ENCODE measurements around the gene KLF12.

DNA sequence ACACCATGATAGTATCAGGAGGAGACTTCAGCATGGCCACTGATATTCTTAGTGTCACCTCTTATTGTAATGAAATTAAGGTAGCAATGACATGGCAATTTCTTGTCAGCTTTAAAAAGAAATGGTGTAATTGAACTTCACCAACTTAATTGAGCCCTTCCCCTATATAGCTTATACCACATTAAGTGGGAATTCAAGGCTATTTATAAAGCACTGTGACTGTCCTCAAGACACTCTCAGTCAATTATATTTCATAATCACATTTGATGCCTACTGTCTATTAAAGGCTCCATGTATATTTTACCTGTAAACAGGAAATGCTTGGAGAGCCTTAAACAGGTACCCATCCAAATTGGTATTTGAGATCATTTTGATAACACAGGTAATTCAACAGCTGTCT, 28.3 kb downstream of the KLF12 start:
- no peak for TF ChIP-seq POLR2A (IDR thresholded peaks at IDR 0.05; ENCODE audit: low read length)
- TF ChIP-seq GATA1 (IDR thresholded peaks at IDR 0.05; ENCODE audit: low read depth, low read length), result no peak
